HG03095 (cell line): ENCODE results near the gene SHROOM4.

ENCODE experiments used
- ATAC-seq: cut with Tn5 transposase; IDR thresholded peaks from one replicate; pipeline ENCODE4 v1.9.1; 2021; ENCODE audit warnings: moderate library complexity; ENCODE audit not compliant: unreplicated experiment

SHROOM4 gene

DNA sequence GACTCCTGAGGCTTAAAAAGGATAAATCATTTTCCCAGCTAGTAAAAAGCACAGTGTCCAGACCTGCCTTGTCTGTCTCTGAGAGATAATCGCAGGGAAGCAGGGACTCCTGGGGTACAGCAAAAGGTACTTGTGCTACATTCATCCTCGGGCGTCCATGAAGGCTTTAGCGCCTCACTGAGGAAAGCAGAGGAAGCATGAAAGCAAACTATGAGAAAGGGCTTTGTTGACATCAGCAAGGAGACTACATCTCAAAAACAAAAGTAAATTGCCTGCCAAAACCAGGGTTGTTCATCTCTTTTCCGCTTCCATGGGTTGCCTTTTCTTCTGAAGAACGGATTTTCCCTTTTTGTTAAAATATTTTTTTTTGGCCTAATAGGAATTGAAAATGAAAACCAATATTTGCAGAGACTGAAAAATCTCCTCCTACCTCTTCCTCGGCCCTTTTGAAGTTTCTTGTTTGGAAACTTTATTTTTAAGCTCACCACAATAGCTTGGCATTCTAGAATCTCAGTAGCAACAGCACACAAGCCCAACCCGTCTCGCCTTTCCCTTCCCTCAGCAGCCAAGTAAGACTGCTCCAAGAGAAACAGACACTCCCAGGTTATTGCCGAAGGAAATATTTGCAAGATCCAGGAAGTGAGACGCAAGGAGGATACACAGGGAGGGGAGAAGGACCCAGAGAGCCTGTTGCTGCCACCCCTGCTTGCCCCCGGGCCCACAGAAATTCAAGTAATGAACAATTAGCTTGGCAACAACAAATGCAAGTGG, 195.0 kb downstream of the SHROOM4 start:
- ATAC-seq = no peak

DNA sequence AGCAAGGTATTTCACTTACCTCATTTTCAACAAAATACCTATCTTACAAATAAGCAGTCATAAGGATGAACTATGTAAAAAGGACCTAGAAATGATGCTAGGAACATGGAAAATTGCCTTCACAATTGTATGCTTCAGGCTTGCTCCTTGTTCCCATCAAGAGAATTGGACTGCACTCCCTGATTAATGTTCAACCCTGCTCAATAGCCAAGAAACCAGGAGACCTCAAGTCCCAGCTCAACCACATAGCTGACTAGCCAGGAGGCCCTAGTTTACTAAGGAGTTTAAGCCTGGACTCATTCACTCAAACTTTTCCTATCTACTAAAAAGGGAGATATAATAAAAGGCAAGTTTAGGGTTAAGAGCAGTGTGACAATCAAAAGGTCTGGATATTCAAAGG, 196.8 kb downstream of the SHROOM4 start:
- ATAC-seq = no peak

DNA sequence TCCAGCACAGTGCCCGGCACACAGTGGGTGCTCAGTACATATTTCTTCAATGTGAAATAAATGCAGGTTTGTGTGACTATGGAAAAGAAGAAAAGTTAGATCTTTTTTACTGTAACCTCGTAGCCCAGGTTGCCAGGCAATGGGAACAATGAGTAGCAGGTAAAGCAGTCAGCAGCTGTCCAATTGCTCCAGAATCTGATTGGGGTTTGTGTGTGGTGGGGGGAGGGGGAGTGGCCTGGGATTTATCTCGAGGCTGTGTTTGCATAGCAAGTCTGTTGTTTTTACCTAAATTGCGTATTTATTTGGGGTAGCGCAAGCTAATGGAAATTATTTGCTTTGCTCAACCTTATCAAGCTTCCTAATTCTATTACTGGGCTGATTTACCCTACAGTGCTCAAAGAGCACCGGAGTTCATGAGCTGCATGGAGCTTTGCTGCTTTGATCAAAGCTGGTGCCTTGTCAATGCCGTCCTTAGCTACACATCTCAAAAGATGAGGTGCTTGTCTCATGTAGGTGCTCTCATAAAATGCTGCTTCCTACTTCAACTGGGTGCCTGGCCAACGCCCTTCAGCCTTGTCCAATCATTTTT, 198.3 kb downstream of the SHROOM4 start:
- ATAC-seq = no peak

DNA sequence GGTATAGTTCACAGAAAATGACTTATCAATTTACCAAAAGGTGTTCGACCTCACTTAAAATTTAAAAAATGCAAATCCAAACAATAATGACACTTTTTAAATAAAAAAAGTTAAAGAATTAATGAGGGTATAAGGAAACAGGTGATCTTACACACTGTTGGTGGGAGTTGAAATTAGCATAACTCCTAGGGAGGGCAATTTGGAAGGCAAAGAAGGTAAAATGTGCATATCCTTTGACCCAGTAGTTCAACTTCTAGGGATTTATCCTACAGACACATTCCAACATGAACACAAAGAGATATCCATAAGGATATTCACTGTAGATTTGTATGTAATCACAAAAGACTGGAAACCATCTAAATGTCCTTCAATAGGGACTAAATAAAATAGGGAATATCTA, 199.5 kb downstream of the SHROOM4 start:
- no peak for ATAC-seq

- ATAC-seq = no peak
These were observed 200.1 kb downstream of the SHROOM4 start for GRCh38 chrX:50613846-50614245.

- no peak for ATAC-seq
These were observed 204.2 kb downstream of the SHROOM4 start for GRCh38 chrX:50609796-50610195.

GRCh38 chrX:50606300-50606950, 207.6 kb downstream of the SHROOM4 start:
- no peak for ATAC-seq

GRCh38 chrX:50596056-50596455, 217.9 kb downstream of the SHROOM4 start:
- ATAC-seq = no peak

- no peak for ATAC-seq
These were observed 219.2 kb downstream of the SHROOM4 start for GRCh38 chrX:50594788-50595187.

DNA sequence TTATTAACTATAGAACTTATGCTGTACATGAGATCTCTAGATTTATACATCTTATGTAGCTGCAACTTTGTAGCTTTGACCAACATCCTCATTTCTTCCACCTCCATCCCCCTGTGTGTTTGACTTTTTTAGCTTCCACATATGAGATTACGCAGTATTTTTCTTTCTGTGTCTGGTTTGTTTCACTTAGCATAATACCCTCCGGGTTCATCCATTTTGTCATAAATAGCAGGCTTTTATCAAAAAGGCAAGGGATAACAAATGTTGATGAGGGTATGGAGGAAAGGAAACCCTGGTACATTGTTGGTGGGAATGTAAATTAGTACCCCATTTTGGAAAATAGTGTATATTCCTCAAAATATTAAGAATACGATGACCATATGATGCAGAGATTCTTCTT, 227.0 kb downstream of the SHROOM4 start:
- no peak for ATAC-seq

DNA sequence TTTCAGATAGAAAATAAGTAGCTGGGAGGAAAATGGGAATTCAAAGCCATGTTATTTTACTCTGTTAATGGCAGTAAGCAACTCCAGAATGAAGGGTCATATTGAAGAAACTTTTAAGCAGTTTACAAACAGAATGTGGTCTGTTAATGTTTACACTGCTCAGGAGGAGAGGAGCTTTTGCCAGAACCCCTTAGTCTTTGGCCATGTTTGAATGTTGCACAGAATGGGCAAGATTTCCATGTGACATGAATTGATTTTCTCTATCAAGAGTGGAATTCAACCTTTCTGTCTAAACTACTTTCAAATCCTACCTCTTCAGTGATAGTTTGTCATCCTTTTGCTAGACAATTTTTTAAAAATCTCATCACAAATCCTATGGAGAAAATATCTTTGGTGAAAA, 227.6 kb downstream of the SHROOM4 start:
- no peak for ATAC-seq

DNA sequence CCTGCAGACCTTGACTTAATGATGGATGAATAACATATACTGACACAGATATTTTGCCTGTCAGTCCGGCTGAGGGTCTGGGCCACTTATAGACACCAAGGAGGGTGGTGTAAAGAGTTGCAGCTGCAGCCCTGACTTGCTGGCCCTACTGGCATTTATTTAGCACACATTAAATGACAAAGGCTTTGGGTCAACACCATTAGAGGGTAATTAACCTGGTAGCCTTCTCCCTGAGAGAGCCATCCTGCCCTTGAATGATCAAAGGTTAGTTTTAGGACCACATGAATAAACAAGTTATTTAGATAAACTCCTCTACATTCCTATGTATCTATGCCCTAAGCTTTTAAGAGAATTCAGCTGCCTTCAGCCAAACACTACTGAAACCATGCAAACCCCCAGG, 232.6 kb downstream of the SHROOM4 start:
- no peak for ATAC-seq

GRCh38 chrX:50579955-50580354, 234.0 kb downstream of the SHROOM4 start:
- ATAC-seq = no peak

DNA sequence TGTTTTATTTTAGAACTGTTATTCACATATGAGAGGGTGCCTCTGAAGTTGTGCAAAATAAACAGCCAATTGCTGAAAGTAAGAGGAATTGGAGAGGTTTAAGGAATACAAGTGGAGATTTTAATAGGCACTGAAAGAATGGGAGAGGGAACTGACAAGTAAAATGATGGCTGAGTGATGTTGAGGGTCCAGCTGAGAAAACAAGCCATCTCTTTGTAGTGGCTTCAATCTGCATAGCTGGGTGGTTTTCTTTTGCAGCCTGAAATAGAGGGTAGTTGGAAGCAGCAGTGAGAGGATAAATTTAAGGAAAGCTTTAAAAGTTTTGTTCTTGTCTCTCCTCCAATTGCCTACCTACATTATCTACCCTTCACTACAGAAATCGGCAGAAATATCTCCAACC, 236.7 kb downstream of the SHROOM4 start:
- ATAC-seq = no peak

DNA sequence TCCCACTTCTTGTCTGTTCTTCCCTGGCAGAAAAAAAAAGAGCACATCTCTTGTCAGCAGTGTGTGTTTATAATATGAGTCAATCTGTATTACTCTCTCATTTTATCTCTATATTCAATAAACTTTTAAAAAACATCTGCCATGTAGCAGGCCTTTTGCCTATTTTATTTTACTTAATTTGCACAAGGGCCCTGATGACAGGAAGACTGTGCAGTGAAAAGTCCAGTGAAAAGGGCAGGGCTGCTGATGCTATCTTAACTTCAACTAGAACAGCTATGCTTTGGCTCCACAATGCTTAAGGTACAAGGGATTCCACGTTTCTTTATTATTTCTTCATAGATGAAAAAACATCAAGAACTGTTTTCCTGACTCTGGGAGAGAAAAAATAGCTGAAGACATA, 246.4 kb downstream of the SHROOM4 start:
- no peak for ATAC-seq

- no peak for ATAC-seq
These were observed 248.3 kb downstream of the SHROOM4 start for GRCh38 chrX:50565718-50566117.
